Stomach (tissue), 4 donors: ENCODE data around the gene CCDC90B.

Source experiments
- CTCF ChIP-seq, 7 experiments: fragments of 450-650 bp in 4 of 7; fragments of 200-600 bp in 3 of 7; sonication (generic) in 3 of 7; IDR thresholded peaks; one replicate each; pipeline ENCODE4 v1.5.1; 2016 to 2019; ENCODE audit warnings: antibody characterized with exemption in 7 of 7, control low read depth in 2 of 7, mild to moderate bottlenecking in 1 of 7
- EP300 ChIP-seq: sonication (generic); formaldehyde crosslinking; IDR thresholded peaks from one replicate; pipeline ENCODE4 v1.6.1; 2017; ENCODE audit warnings: antibody characterized with exemption

DNA sequence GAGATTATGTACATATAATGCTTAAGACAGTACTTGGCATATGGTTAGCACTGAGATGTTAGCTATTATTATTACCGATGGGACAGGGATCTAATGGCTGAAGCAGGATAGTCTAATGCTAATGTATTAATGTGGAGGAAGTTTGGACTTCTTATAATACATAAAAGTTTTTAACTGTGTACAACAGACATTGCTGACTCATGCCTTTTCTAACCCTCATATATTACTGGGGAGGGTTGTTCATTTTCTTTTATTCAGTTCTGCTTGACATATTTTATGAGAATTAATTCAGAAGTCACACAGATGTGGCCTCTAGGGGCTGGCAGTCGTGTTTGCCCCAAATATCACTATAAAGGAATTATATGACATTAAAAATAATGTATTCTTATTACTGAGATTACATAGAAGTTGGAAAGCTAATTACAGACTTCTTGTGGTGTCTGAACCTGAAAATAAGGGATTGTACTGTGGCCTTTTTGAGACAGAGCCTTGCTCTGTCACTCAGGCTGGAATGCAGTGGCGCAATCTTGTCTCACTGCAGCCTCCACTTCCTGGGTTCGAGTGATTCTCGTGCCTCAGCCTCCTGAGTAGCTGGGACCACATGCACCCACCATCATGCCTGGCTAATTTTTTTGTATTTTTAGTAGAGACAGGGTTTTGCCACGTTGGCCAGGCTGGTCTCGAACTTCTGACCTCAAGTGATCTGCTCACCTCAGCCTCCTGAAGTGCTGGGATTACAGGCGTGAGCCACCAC, 10.1 kb downstream of the CCDC90B start:
- TF ChIP-seq EP300 (no peak), CTCF (IDR thresholded peaks at IDR 0.05) (no peak)
